GM12872 (cell line): ENCODE results near the gene GLCE.

Experiments used
- TF ChIP-seq, protein P1 (sequence below): IDR thresholded peaks from 3 replicates; pipeline ENCODE4 v1.5.1; 2011; ENCODE audit warnings: low read depth, mild to moderate bottlenecking, low read length, moderate library complexity; ENCODE audit not compliant: insufficient read depth

GLCE gene

GRCh38 chr15:69146724-69147435 is 13.6 kb upstream of the GLCE start:
- TF ChIP-seq, protein P1, sequence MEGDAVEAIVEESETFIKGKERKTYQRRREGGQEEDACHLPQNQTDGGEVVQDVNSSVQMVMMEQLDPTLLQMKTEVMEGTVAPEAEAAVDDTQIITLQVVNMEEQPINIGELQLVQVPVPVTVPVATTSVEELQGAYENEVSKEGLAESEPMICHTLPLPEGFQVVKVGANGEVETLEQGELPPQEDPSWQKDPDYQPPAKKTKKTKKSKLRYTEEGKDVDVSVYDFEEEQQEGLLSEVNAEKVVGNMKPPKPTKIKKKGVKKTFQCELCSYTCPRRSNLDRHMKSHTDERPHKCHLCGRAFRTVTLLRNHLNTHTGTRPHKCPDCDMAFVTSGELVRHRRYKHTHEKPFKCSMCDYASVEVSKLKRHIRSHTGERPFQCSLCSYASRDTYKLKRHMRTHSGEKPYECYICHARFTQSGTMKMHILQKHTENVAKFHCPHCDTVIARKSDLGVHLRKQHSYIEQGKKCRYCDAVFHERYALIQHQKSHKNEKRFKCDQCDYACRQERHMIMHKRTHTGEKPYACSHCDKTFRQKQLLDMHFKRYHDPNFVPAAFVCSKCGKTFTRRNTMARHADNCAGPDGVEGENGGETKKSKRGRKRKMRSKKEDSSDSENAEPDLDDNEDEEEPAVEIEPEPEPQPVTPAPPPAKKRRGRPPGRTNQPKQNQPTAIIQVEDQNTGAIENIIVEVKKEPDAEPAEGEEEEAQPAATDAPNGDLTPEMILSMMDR: no peak

DNA sequence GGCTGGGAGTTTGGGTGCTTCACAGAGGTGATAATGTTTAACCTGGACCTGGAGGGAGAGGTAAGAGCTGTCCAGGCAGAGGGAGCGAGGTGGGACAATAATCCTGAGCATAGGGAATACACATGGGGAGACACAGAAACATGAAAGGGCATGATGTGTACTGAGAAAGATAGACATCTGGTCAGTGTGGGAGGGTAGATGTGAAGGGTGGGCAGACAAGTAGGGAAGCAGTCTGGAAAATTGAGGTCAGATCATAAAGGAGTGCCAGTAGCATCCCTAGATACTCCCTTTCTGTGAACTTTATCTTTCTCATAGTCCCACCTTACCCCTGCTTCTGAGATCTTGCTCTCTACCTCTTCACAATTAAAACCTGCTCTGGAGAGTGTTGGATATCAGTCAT is 12.0 kb upstream of the GLCE start:
- TF ChIP-seq, protein P1: no peak

DNA sequence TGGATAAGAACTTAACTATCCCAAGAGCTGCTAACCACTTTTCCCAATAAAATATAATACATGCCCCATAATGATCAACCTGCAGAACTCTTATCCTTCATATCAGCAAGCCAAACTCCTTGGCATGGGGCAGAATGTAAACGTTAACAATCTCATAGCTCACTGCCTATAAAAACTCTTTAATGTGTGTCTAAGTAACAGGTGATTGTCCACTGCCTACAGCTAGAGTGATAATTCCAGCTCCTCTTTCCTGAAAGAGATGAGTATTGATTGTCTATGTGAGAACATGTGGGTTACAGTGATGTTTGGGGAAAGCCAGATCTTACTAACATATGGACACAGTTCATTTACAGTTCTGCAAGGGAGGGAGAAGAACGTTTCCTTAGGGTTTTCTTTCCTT is 11.3 kb upstream of the GLCE start:
- TF ChIP-seq, protein P1: no peak

GRCh38 chr15:69149803-69150202 is 10.6 kb upstream of the GLCE start:
- TF ChIP-seq, protein P1: no peak

- TF ChIP-seq, protein P1: no peak
These were observed 10.1 kb upstream of the GLCE start for GRCh38 chr15:69150336-69150735.

DNA sequence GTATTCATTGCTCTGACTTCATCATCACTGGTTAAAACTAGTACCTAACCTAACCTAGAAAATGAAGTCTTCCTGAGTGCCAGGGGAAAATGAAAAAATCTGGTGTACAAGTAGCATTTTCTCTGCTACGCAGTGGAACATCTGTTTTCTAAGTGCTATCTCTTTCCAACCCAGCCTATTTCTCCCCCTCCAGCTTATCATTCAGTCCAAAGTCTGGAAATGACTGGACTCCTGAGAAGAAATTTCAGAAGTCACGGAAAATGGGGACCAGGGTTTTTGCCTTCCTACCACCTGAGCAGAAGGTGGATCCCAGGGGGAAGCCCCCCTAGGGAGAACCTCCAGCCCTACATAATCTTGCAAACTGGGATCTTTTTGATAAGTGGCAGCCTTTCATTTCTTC is 9.6 kb upstream of the GLCE start:
- TF ChIP-seq, protein P1: no peak

GRCh38 chr15:69153046-69153445 is 7.4 kb upstream of the GLCE start:
- TF ChIP-seq, protein P1: no peak

GRCh38 chr15:69154078-69154477 is 6.4 kb upstream of the GLCE start:
- TF ChIP-seq, protein P1: no peak
